ENCODE results near the gene MCRIP1.

The MCRIP1 gene

DNA sequence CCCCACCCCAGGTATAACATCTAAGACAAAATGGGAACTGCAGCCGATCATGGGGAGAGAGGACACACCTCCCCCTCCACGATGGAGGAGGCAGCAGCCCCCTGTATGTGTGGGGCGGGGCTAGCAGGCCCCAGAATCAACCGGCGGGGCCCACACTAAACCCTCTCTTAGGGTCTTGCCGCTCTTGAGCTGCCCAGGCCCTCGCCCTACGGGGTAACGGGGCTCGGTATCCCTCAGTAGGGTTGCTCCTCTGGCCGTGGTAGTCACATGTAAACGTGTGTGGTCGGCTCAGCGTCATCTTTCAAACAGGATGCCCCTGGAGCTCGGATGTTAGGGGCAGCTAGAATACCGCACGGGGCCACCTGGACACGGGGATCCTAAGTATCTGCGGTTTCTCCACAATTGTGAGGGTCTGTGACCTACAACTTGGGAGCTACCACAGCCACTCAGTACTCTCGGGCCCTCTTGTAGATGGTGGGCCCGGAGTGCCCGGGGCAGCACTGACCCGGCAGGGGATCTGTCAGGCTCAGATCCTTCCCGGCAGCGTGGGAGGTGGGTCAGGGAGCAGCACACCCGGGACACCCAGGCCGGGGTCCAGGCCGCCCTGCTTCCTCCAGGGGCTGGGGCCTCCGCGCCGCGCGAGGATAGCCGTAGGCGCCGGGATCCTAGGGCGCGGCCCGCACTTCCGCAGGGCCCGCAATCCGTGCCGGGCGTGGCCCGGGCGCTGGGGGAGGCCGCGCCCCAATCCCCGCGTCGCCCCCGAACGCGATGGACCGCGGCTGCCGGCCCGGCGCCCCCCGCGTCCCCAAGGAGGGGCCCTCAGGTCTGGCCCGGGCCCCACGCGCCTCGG lies 37.3 kb upstream of the MCRIP1 start:
- DNase-seq (ENCODE audit: low read depth, low spot score) = peak; percentile 58
- TF ChIP-seq, protein P1, sequence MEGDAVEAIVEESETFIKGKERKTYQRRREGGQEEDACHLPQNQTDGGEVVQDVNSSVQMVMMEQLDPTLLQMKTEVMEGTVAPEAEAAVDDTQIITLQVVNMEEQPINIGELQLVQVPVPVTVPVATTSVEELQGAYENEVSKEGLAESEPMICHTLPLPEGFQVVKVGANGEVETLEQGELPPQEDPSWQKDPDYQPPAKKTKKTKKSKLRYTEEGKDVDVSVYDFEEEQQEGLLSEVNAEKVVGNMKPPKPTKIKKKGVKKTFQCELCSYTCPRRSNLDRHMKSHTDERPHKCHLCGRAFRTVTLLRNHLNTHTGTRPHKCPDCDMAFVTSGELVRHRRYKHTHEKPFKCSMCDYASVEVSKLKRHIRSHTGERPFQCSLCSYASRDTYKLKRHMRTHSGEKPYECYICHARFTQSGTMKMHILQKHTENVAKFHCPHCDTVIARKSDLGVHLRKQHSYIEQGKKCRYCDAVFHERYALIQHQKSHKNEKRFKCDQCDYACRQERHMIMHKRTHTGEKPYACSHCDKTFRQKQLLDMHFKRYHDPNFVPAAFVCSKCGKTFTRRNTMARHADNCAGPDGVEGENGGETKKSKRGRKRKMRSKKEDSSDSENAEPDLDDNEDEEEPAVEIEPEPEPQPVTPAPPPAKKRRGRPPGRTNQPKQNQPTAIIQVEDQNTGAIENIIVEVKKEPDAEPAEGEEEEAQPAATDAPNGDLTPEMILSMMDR (IDR thresholded peaks at IDR 0.05; ENCODE audit: low read depth, low read length) = no peak
- in situ Hi-C loops (cut with HindIII; ENCODE audit: low sequenced_read_pairs) = no loop called here
- H3K4me3 ChIP-seq (ENCODE audit: low read depth, low read length) = peak overlapping the region; percentile 81

DNA sequence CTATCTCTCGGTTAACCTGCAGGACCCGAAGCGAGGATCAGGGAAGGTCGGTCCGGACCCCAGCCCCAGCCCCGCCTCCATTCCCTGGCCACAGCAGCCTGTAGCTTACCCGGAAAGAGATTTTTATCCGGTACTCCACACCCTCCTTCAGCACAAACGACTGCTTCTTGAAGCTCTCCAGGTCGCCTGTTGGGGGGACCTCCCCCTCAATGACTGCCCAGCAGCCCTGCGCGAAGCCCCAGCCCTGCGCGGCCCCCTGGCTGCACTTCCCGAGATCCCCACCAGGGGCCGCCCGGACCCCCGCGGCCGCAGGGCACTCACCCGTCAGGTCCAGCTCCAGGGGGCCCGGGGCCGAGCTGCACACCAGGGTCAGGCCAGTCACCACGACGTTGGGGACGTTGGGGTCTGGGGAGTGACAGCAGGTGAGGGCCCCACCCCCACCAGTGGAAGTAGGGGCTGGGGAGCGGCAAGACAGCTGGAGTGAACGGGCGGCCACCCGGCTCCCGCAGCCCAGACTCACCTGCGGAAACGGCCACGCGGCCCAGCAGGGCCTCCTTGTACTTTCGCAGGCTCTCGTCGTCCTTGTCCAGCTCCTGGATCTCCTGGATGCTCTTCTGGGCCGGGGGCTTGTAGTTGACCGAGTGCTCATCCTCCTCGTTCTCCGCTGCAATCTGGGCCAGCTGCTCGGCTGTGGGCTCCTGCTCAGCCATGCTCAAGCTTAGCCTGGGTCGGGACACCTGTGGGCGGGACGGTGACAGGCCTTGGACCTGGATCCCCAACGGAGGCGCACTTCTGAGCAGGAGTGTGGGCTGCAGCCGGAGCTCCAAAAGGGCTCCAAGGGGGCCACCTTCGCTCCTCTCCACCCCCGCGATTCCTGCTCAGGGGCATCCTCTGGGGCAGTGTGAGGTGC lies 36.4 kb upstream of the MCRIP1 start:
- in situ Hi-C loops (cut with HindIII; ENCODE audit: low sequenced_read_pairs) = no loop called here
- TF ChIP-seq, protein P1 (IDR thresholded peaks at IDR 0.05; ENCODE audit: low read depth, low read length) = peak; percentile 83
- DNase-seq (ENCODE audit: low read depth, low spot score) = no peak
- H3K4me3 ChIP-seq (ENCODE audit: low read depth, low read length) = peak overlapping the region; percentile 81

DNA sequence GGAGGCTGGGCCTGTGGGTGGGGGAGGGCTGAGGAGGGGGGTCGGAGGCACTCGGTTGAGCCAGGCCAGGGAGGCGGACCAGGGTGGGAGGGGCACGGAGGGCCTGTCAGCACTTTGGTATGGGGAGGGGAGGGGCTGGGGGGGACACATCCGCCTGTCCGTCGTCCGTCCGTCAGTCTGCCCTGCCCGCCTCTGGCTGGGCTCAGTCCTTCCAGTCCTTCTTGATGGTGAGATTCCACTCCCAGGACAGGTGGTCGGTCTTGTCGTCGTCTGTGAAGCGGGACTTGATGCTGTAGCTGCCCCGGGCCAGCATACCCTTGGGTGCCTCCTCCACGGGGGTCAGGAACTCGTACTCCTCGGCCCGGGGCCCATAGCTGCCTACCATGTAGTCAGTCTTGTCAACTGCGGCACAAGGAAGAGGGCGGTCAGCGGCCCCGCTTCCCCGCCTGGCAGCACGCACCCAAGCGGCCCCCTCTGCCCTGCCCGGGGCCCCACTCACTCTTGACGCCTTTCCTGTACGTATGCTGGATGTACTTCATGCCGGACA lies 35.7 kb upstream of the MCRIP1 start:
- TF ChIP-seq, protein P1 (IDR thresholded peaks at IDR 0.05; ENCODE audit: low read depth, low read length) = no peak
- peak; percentile 82 for DNase-seq (ENCODE audit: low read depth, low spot score)
- H3K4me3 ChIP-seq (ENCODE audit: low read depth, low read length) = no peak overlapping the region
- in situ Hi-C loops (cut with HindIII; ENCODE audit: low sequenced_read_pairs) = no loop called here

DNA sequence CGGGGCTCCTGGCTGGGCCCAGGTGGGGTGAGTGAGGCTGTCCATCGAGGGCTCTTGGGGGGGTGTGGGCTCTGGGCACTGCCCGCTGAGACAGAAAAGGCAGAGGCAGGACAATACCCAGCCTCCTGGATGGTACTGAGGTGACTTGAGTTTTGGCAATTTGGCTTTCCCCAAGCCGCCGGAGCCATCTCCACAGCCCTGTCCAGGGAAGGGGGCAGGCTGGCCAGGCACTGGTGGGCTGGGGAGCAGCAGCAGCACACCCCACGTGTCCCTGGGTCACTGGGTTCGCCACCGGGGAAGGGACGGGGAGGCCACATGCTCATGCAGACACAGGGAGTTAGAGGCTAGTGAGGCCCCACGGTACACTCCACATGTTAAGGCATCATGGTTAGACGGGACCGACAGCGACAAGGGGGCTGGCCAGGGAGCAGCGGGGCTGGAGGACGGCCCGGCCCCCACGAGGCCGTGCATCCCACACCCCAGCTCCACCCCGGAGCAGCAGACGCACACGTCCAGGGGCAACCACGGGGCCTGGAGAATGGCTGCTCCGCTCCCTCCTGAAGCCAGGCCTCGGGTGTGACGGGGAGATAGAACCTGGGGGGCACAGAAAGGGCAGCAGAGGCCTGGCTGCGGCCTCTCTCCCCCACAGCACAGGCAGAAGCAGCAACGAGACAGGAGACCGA lies 35.0 kb upstream of the MCRIP1 start:
- in situ Hi-C loops (cut with HindIII; ENCODE audit: low sequenced_read_pairs) = no loop called here
- H3K4me3 ChIP-seq (ENCODE audit: low read depth, low read length) = no peak overlapping the region
- TF ChIP-seq, protein P1 (IDR thresholded peaks at IDR 0.05; ENCODE audit: low read depth, low read length) = no peak
- no peak for DNase-seq (ENCODE audit: low read depth, low spot score)

DNA sequence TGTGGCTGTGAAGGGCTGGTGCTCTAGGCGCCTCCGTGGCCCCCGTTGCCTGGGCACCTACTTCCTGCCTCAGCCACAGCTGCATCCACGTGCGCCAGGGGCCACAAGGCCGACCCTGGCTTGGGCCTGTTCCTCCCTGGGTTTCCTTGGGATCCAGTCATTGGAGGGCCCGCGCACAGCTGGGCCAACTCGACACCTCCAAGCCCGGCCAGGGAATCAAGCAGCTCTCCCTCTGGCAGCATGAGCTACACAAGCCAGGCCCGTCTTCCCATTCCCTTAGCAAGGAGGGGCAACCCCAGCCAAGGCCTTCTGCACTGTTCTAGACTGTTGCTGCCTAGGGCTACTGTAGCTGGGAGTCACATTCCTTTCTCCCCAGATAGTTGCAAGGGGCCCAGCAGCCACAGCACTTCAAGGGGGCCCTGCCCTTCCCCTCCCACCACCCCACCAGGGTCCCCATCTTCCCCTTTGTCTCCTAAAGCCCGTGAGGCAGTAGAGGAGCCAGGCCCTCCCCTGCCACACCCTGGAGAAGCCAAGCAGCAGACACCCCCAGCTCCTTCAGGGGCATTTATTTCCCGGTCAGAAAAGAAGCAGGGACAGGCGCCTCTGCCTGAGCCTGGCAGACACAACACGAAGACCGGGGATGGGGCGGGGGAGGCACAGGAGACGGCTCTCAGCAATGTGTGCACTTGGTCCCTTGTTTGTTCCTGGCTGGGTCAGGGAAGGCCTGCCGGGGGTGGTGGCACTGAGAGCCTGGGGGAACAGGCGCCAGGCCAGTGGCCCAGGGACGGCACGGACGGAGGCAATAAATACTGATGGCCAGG lies 34.3 kb upstream of the MCRIP1 start:
- H3K4me3 ChIP-seq (ENCODE audit: low read depth, low read length) = no peak overlapping the region
- in situ Hi-C loops (cut with HindIII; ENCODE audit: low sequenced_read_pairs) = no loop called here
- TF ChIP-seq, protein P1 (IDR thresholded peaks at IDR 0.05; ENCODE audit: low read depth, low read length) = no peak
- DNase-seq (ENCODE audit: low read depth, low spot score) = no peak
